ENCODE data around the gene ADAMTS13.

- TF ChIP-seq CTCF (IDR thresholded peaks at IDR 0.05) (peak; percentile 18 to 62 (median 35)), POLR2A (IDR thresholded peaks at IDR 0.05) (no peak)
Measured at GRCh38 chr9:133403766-133404453, 18.3 kb upstream of the ADAMTS13 start.

Data from heart left ventricle (tissue), 13 donors.